SK-N-SH (cell line): Measurements from ENCODE around the gene ADAP1. TPM values are rescaled to one million over a fixed set of nuclear protein-coding genes. Genes with fewer than 3 reads are reported as not detected.

Experiments
- CTCF ChIA-PET: fragments of 300-600, 350-600 bp; formaldehyde crosslinking; extraction: SDS; loops from one replicate; lab custom pipeline; 2021; lab: Yijun Ruan, JAX
- POLR2A ChIA-PET: fragments of 350-600 bp; sonication (Branson Sonifier 250); formaldehyde crosslinking; extraction: SDS; loops from one replicate; lab custom pipeline; 2020; ENCODE audit warnings: antibody characterized with exemption, inconsistent platforms; lab: Yijun Ruan, JAX
- DNase-seq: peaks from one replicate; pipeline ENCODE4 v3.0.0; 2012
- H2AFZ ChIP-seq: fragments of 200-600 bp; sonication (generic); 2 replicates; pipeline ENCODE4 v1.8.1; 2016; ENCODE audit warnings: antibody characterized with exemption, mild to moderate bottlenecking, low read depth
- H3F3A ChIP-seq: fragments of 200-600 bp; sonication (generic); replicated peaks from 2 replicates; pipeline ENCODE3; 2016; ENCODE audit warnings: antibody characterized with exemption, mild to moderate bottlenecking; ENCODE audit not compliant: insufficient read depth
- H3K27ac ChIP-seq, 2 experiments: fragments of 200-500 bp in 1 of 2; fragments of 200-600 bp in 1 of 2; sonication (Bioruptor generic) in 1 of 2; sonication (generic), shearing (Covaris generic) in 1 of 2; 2 replicates each; pipeline versions ENCODE4 v1.5.1 to v1.6.1; 2014 to 2016; ENCODE audit warnings: low read depth in 2 of 2, inconsistent platforms in 1 of 2, low read length in 1 of 2, mild to moderate bottlenecking in 1 of 2, mixed read lengths in 1 of 2
- H3K27me3 ChIP-seq: fragments of 200-600 bp; sonication (generic), shearing (Covaris generic); 2 replicates; pipeline ENCODE4 v1.6.1; 2016; ENCODE audit warnings: mixed run types; ENCODE audit not compliant: insufficient read depth
- H3K36me3 ChIP-seq, 2 experiments: fragments of 200-500 bp in 1 of 2; fragments of 200-600 bp in 1 of 2; sonication (Bioruptor generic) in 1 of 2; sonication (generic) in 1 of 2; replicated peaks in 1 of 2; 2 replicates each; pipeline versions ENCODE3 to v1.5.1; 2014 to 2016; ENCODE audit warnings: low read length in 1 of 2, mild to moderate bottlenecking in 1 of 2; ENCODE audit not compliant: insufficient read depth in 2 of 2, control insufficient read depth in 1 of 2
- H3K4me1 ChIP-seq, 2 experiments: fragments of 200-500 bp in 1 of 2; fragments of 200-600 bp in 1 of 2; sonication (Bioruptor generic) in 1 of 2; sonication (generic), shearing (Covaris generic) in 1 of 2; 2 replicates each; pipeline versions ENCODE4 v1.5.1 to v1.6.1; 2014 to 2016; ENCODE audit warnings: low read depth in 1 of 2, low read length in 1 of 2, mixed run types in 1 of 2; ENCODE audit not compliant: insufficient read depth in 2 of 2, control insufficient read depth in 1 of 2
- H3K4me2 ChIP-seq: fragments of 200-600 bp; sonication (generic), shearing (Covaris generic); 2 replicates; pipeline ENCODE4 v1.6.1; 2017; ENCODE audit warnings: mixed run types
- H3K4me3 ChIP-seq, 2 experiments: fragments of 200-500 bp in 1 of 2; fragments of 200-600 bp in 1 of 2; sonication (Bioruptor generic) in 1 of 2; sonication (generic), shearing (Covaris generic) in 1 of 2; 2 replicates each; pipeline versions ENCODE4 v1.5.1 to v1.8.1; 2014 to 2016; ENCODE audit warnings: low read depth in 2 of 2, inconsistent platforms in 1 of 2, low read length in 1 of 2, mild to moderate bottlenecking in 1 of 2, mixed read lengths in 1 of 2, moderate library complexity in 1 of 2
- H3K79me2 ChIP-seq: fragments of 200-600 bp; sonication (generic); 2 replicates; pipeline ENCODE4 v1.8.1; 2017; ENCODE audit warnings: mild to moderate bottlenecking; ENCODE audit not compliant: insufficient read depth
- H3K9ac ChIP-seq: fragments of 200-600 bp; sonication (generic); 2 replicates; pipeline ENCODE4 v1.6.1; 2017; ENCODE audit warnings: mixed run types
- H3K9me2 ChIP-seq: fragments of 200-600 bp; sonication (generic); 2 replicates; pipeline ENCODE4 v1.6.1; 2017; ENCODE audit warnings: mixed run types
- H3K9me3 ChIP-seq: fragments of 200-600 bp; sonication (generic); 2 replicates; pipeline ENCODE4 v1.6.1; 2017; ENCODE audit warnings: mixed run types, mild to moderate bottlenecking, moderate library complexity
- H4K20me1 ChIP-seq: fragments of 200-600 bp; sonication (generic); 2 replicates; pipeline ENCODE4 v1.6.1; 2017; ENCODE audit warnings: mild to moderate bottlenecking, mixed run types; ENCODE audit not compliant: insufficient read depth
- CHD2 ChIP-seq: fragments of 150-350 bp; IDR thresholded peaks from 2 replicates; pipeline ENCODE4 v1.6.1; 2018; ENCODE audit warnings: low read length; ENCODE audit not compliant: partially characterized antibody
- ELF1 ChIP-seq: IDR thresholded peaks from 2 replicates; pipeline ENCODE4 v1.4.0; 2012
- FOSL2 ChIP-seq: IDR thresholded peaks from 2 replicates; pipeline ENCODE4 v1.4.0; 2012; ENCODE audit warnings: low read depth, mild to moderate bottlenecking, moderate library complexity, borderline replicate concordance
- FOXM1 ChIP-seq: IDR thresholded peaks from 2 replicates; pipeline ENCODE4 v1.4.0; 2012; ENCODE audit warnings: low read depth, mild to moderate bottlenecking
- GABPA ChIP-seq: IDR thresholded peaks from 2 replicates; pipeline ENCODE4 v1.4.0; 2012; ENCODE audit warnings: low read depth, mild to moderate bottlenecking
- GATA2 ChIP-seq: sonication (generic); formaldehyde crosslinking; IDR thresholded peaks from 2 replicates; pipeline ENCODE4 v1.5.0; 2020; ENCODE audit warnings: mild to moderate bottlenecking, missing genetic modification reagents
- MEF2A ChIP-seq: IDR thresholded peaks from 2 replicates; pipeline ENCODE4 v1.4.0; 2012; ENCODE audit warnings: low read depth, borderline replicate concordance
- MXI1 ChIP-seq: IDR thresholded peaks from 2 replicates; pipeline ENCODE4 v1.6.1; 2012; ENCODE audit warnings: mild to moderate bottlenecking, low read depth, low read length, improper control_type of control experiment
- RCOR1 ChIP-seq: fragments of 150-350 bp; IDR thresholded peaks from 2 replicates; pipeline ENCODE4 v1.6.1; 2017; ENCODE audit warnings: antibody characterized with exemption, low read length
- SIN3A ChIP-seq: IDR thresholded peaks from 2 replicates; pipeline ENCODE4 v1.6.1; 2012; ENCODE audit warnings: low read depth, mild to moderate bottlenecking, low read length, moderate library complexity, borderline replicate concordance
- SMC3 ChIP-seq: IDR thresholded peaks from 2 replicates; pipeline ENCODE4 v1.6.1; 2012; ENCODE audit warnings: low read depth, low read length, improper control_type of control experiment
- TAF1 ChIP-seq: IDR thresholded peaks from 2 replicates; pipeline ENCODE4 v1.6.1; 2012; ENCODE audit warnings: low read depth, mild to moderate bottlenecking, low read length, moderate library complexity, borderline replicate concordance
- TCF12 ChIP-seq: IDR thresholded peaks from 2 replicates; pipeline ENCODE4 v1.4.0; 2012
- YY1 ChIP-seq: IDR thresholded peaks from 2 replicates; pipeline ENCODE4 v1.4.0; 2012; ENCODE audit warnings: low read depth, mild to moderate bottlenecking
- WGBS: methylation state at CpG from one replicate; pipeline ENCODE4 v1.1.6; 2017; ENCODE audit warnings: low lambda C conversion rate; 5-methylcytosine and 5-hydroxymethylcytosine counted together
- polyA plus RNA-seq, 3 experiments: library from polyadenylated mRNA; depleted of rRNA; stranded (reverse); fragments of >200 nt; gene quantifications; 2 replicates each; pipeline ENCODE4 v1.2.3, GENCODE V29; 2012
- TF ChIP-seq, protein P1 (sequence below): IDR thresholded peaks from 2 replicates; pipeline ENCODE4 v1.4.0; 2012; ENCODE audit warnings: low read depth
- TF ChIP-seq, protein P2 (sequence below): IDR thresholded peaks from 2 replicates; pipeline ENCODE4 v1.4.0; 2012; ENCODE audit warnings: low read depth, borderline replicate concordance
- TF ChIP-seq, protein P3 (sequence below): fragments of 200-600 bp; sonication (generic); IDR thresholded peaks from 2 replicates; pipeline ENCODE4 v1.6.1; 2017; ENCODE audit warnings: antibody characterized with exemption, mild to moderate bottlenecking, moderate library complexity
- TF ChIP-seq, protein P4 (sequence below): IDR thresholded peaks from 2 replicates; pipeline ENCODE4; 2012

The ADAP1 gene
- polyA plus RNA-seq, 1 of the 3 experiments (the other 2 are of a cell fraction), result 3.2 TPM

DNA sequence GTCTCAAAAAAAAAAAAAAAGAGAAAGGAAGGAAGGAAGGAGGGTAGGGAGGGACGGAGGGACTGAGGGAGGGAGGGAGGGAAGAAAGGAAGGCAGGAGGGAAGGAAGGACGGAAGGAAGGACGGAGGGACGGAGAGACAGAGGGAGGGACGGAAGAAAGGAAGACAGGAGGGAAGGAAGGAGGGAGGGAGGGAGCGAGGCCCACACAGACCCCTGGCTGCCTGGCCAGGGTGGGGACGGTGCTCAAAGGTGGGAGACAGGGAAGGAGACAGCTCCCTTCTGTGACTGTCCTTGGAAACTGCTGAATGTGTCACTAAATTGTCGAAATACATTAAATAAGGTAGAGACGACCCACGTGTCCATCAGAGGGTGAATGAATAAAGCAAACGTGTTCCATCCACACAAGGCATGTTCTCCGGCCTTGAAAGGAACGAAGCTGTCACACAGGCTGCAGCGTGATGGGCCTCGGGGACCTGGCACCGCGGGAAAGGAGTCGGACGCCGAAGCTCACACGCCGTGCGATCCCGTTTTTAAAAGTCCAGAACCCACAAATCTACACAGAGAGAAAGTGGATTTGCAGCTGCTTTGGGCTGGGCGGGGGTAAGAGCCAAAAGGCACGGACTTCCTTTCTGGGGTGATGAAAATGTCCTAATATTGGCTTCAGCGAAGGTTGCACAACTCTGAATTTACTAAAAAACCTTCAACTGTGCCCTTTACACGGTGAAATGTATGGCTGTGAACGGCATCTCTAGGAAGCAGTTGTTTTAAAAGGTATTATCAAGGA lies 23.3 kb downstream of the ADAP1 start:
- no peak overlapping the region for H2AFZ ChIP-seq
- CTCF ChIA-PET, result interaction anchor here (0.8 to 1.5 kb wide), 6 partner anchors 22 to 213 kb away, joined by 3 to 4 read pairs (median 4); no protein-coding TSS in a partner anchor
- no peak overlapping the region for H3K4me2 ChIP-seq
- no peak for DNase-seq
- WGBS, result 75% methylated on average over 29 of the region's 29 CpGs
- H3K27ac ChIP-seq, result no peak overlapping the region
- peaks cover 3% of the 10 kb centered on the region for H3F3A ChIP-seq
- no peaks in the 10 kb centered on the region for H4K20me1 ChIP-seq
- TF ChIP-seq, protein P1, sequence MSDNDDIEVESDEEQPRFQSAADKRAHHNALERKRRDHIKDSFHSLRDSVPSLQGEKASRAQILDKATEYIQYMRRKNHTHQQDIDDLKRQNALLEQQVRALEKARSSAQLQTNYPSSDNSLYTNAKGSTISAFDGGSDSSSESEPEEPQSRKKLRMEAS, result no peak
- TF ChIP-seq GATA2 (CRISPR knock-in tag), result no peak
- TF ChIP-seq CHD2, result no peak
- TF ChIP-seq GABPA, result no peak
- TF ChIP-seq, protein P2, sequence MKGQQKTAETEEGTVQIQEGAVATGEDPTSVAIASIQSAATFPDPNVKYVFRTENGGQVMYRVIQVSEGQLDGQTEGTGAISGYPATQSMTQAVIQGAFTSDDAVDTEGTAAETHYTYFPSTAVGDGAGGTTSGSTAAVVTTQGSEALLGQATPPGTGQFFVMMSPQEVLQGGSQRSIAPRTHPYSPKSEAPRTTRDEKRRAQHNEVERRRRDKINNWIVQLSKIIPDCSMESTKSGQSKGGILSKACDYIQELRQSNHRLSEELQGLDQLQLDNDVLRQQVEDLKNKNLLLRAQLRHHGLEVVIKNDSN, result no peak
- no peak for TF ChIP-seq FOXM1
- TF ChIP-seq ELF1, result no peak
- TF ChIP-seq MXI1, result no peak
- TF ChIP-seq YY1, result no peak
- no peak for TF ChIP-seq RCOR1
- TF ChIP-seq SIN3A, result no peak
- TF ChIP-seq SMC3, result no peak
- TF ChIP-seq MEF2A, result no peak
- TF ChIP-seq, protein P3, sequence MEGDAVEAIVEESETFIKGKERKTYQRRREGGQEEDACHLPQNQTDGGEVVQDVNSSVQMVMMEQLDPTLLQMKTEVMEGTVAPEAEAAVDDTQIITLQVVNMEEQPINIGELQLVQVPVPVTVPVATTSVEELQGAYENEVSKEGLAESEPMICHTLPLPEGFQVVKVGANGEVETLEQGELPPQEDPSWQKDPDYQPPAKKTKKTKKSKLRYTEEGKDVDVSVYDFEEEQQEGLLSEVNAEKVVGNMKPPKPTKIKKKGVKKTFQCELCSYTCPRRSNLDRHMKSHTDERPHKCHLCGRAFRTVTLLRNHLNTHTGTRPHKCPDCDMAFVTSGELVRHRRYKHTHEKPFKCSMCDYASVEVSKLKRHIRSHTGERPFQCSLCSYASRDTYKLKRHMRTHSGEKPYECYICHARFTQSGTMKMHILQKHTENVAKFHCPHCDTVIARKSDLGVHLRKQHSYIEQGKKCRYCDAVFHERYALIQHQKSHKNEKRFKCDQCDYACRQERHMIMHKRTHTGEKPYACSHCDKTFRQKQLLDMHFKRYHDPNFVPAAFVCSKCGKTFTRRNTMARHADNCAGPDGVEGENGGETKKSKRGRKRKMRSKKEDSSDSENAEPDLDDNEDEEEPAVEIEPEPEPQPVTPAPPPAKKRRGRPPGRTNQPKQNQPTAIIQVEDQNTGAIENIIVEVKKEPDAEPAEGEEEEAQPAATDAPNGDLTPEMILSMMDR, result no peak
- H3K36me3 ChIP-seq, result no peaks in the 10 kb centered on the region
- H3K9me3 ChIP-seq, result no peaks in the 10 kb centered on the region
- H3K4me1 ChIP-seq, result no peaks in the 10 kb centered on the region
- no peaks in the 10 kb centered on the region for H3K27me3 ChIP-seq
- H3K4me3 ChIP-seq, result no peak overlapping the region
- H3K9me2 ChIP-seq, result no peaks in the 10 kb centered on the region
- H3K79me2 ChIP-seq, result no peaks in the 10 kb centered on the region
- H3K9ac ChIP-seq, result no peak overlapping the region
- POLR2A ChIA-PET, result no interaction called here

DNA sequence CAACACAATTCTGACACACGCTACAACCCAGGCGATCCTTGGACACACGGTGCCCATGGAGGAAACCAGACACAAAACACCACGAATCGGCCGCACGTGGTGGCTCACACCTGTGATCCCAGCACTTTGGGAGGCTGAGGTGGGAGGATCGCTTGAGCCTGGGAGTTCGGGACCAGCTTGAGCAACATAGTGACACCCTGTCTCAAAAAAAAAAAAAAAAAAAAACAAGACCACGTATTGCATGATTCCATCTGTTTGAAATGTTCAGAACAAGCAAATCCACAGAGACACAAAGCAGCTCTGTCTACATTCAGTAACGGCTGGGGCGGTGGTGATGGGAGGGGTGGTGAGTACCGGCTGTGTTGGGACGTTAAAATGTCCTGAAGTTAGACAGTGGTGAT lies 25.2 kb downstream of the ADAP1 start:
- Histone ChIP-seq H3K79me2 (no peaks in the 10 kb centered on the region), H3K9me3 (no peaks in the 10 kb centered on the region), H3K36me3 (no peaks in the 10 kb centered on the region), H3K4me1 (peaks cover 0 to 5% of the 10 kb centered on the region in 2 experiments; a peak in 1 of 4 replicates), H3F3A (peaks cover 3% of the 10 kb centered on the region), H4K20me1 (no peaks in the 10 kb centered on the region), H3K4me2 (no peak overlapping the region), H3K27ac (peak overlapping the region in 1 of 2 experiments; percentile 37; a peak in 1 of 4 replicates), H3K27me3 (no peaks in the 10 kb centered on the region), H3K4me3 (no peak overlapping the region), H2AFZ (no peak overlapping the region), H3K9me2 (no peaks in the 10 kb centered on the region), H3K9ac (no peak overlapping the region)
- 81% methylated on average over 14 of the region's 14 CpGs for WGBS
- ChIA-PET POLR2A (no interaction called here), CTCF (interaction anchor here (1.0 to 1.9 kb wide), 2 partner anchors 20 to 22 kb away, joined by 4 to 8 read pairs; no protein-coding TSS in a partner anchor)
- DNase-seq, result no peak
- TF ChIP-seq TAF1, result no peak
- TF ChIP-seq, protein P4, sequence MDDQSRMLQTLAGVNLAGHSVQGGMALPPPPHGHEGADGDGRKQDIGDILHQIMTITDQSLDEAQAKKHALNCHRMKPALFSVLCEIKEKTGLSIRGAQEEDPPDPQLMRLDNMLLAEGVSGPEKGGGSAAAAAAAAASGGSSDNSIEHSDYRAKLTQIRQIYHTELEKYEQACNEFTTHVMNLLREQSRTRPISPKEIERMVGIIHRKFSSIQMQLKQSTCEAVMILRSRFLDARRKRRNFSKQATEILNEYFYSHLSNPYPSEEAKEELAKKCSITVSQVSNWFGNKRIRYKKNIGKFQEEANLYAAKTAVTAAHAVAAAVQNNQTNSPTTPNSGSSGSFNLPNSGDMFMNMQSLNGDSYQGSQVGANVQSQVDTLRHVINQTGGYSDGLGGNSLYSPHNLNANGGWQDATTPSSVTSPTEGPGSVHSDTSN, result no peak
- TF ChIP-seq FOXM1, result no peak
- no peak for TF ChIP-seq FOSL2
- no peak for TF ChIP-seq CHD2
- TF ChIP-seq TCF12, result no peak
- TF ChIP-seq SIN3A, result no peak
- no peak for TF ChIP-seq GATA2 (CRISPR knock-in tag)
- no peak for TF ChIP-seq GABPA
- no peak for TF ChIP-seq RCOR1
